H9 (cell line): ENCODE data around the gene SYCE1. TPM values are rescaled to one million over a fixed set of nuclear protein-coding genes. Genes with fewer than 3 reads are reported as not detected.

ENCODE experiments used
- DNase-seq: peaks from one replicate; pipeline ENCODE4 v3.0.0-alpha.2; 2017
- H2AFZ ChIP-seq: one replicate; pipeline ENCODE4 v1.6.1; 2013; ENCODE audit warnings: mild to moderate bottlenecking, low read length, control low read depth, moderate library complexity
- H2AK5ac ChIP-seq: 2 replicates; pipeline ENCODE4 v1.6.1; 2013; ENCODE audit warnings: low read length, control low read depth, mixed read lengths; ENCODE audit not compliant: insufficient read length
- H2BK120ac ChIP-seq: one replicate; pipeline ENCODE4 v1.6.1; 2013; ENCODE audit warnings: low read depth, mild to moderate bottlenecking, low read length, control low read depth, inconsistent platforms; ENCODE audit not compliant: poor library complexity, severe bottlenecking
- H2BK12ac ChIP-seq: 2 replicates; pipeline ENCODE4 v1.6.1; 2013; ENCODE audit warnings: low read length, control low read depth, mixed read lengths, low read depth; ENCODE audit not compliant: insufficient read length
- H2BK15ac ChIP-seq: 2 replicates; pipeline ENCODE4 v1.6.1; 2013; ENCODE audit warnings: low read depth, low read length, control low read depth
- H2BK20ac ChIP-seq: one replicate; pipeline ENCODE4 v1.6.1; 2013; ENCODE audit warnings: low read depth, mild to moderate bottlenecking, low read length, control low read depth, inconsistent platforms; ENCODE audit not compliant: poor library complexity, severe bottlenecking
- H2BK5ac ChIP-seq: 2 replicates; pipeline ENCODE4 v1.6.1; 2013; ENCODE audit warnings: low read length, control low read depth, mixed read lengths; ENCODE audit not compliant: insufficient read length
- H3K14ac ChIP-seq: 2 replicates; pipeline ENCODE4 v1.6.1; 2013; ENCODE audit warnings: low read length, control low read depth; ENCODE audit not compliant: insufficient read depth
- H3K18ac ChIP-seq: 2 replicates; pipeline ENCODE4 v1.6.1; 2013; ENCODE audit warnings: low read depth, mild to moderate bottlenecking, mixed read lengths, low read length, control low read depth; ENCODE audit not compliant: insufficient read length
- H3K23ac ChIP-seq: 2 replicates; pipeline ENCODE4 v1.6.1; 2013; ENCODE audit warnings: low read length, control low read depth, mixed read lengths, low read depth; ENCODE audit not compliant: insufficient read length
- H3K23me2 ChIP-seq: 2 replicates; pipeline ENCODE4 v1.6.1; 2013; ENCODE audit warnings: low read depth, mild to moderate bottlenecking, mixed read lengths, low read length, control low read depth; ENCODE audit not compliant: insufficient read length, poor library complexity, severe bottlenecking
- H3K27ac ChIP-seq: 2 replicates; pipeline ENCODE4 v1.5.1; 2013; ENCODE audit warnings: low read length, control low read depth, mixed read lengths, low read depth; ENCODE audit not compliant: insufficient read length
- H3K27me3 ChIP-seq: 2 replicates; pipeline ENCODE4 v1.6.1; 2013; ENCODE audit warnings: low read length, control low read depth, inconsistent platforms; ENCODE audit not compliant: insufficient read depth
- H3K4ac ChIP-seq: 2 replicates; pipeline ENCODE4 v1.6.1; 2013; ENCODE audit warnings: low read depth, mild to moderate bottlenecking, control low read depth, inconsistent platforms, low read length, moderate library complexity
- H3K4me1 ChIP-seq: 2 replicates; pipeline ENCODE4 v1.6.1; 2013; ENCODE audit warnings: low read length, control low read depth, inconsistent platforms; ENCODE audit not compliant: insufficient read depth
- H3K4me2 ChIP-seq: 2 replicates; pipeline ENCODE4 v1.6.1; 2013; ENCODE audit warnings: low read length, control low read depth, mixed read lengths; ENCODE audit not compliant: insufficient read length, insufficient read depth
- H3K56ac ChIP-seq: 2 replicates; pipeline ENCODE4 v1.6.1; 2013; ENCODE audit warnings: low read depth, mild to moderate bottlenecking, mixed read lengths, low read length, control low read depth; ENCODE audit not compliant: insufficient read length
- H3K79me1 ChIP-seq: 2 replicates; pipeline ENCODE4 v1.6.1; 2013; ENCODE audit warnings: low read depth, mild to moderate bottlenecking, moderate library complexity, low read length, control low read depth, inconsistent platforms; ENCODE audit not compliant: insufficient read depth, poor library complexity, severe bottlenecking
- H3K79me2 ChIP-seq: 2 replicates; pipeline ENCODE4 v1.6.1; 2013; ENCODE audit warnings: low read length, control low read depth, inconsistent platforms; ENCODE audit not compliant: insufficient read depth
- H3K9ac ChIP-seq: 2 replicates; pipeline ENCODE4 v1.6.1; 2013; ENCODE audit warnings: low read length, control low read depth, mixed read lengths; ENCODE audit not compliant: insufficient read length; ENCODE audit errors: extremely low read depth
- H3K9me3 ChIP-seq: one replicate; pipeline ENCODE4 v1.6.1; 2013; ENCODE audit warnings: low read depth, low read length, inconsistent platforms; ENCODE audit not compliant: control insufficient read depth
- H3T11ph ChIP-seq: one replicate; pipeline ENCODE4 v1.6.1; 2013; ENCODE audit warnings: mild to moderate bottlenecking, low read length, control low read depth, inconsistent platforms
- H4K20me1 ChIP-seq: one replicate; pipeline ENCODE4 v1.6.1; 2013; ENCODE audit not compliant: control insufficient read depth, insufficient read length, insufficient read depth
- H4K5ac ChIP-seq: 2 replicates; pipeline ENCODE4 v1.6.1; 2013; ENCODE audit warnings: low read depth, mild to moderate bottlenecking, mixed read lengths, low read length, control low read depth; ENCODE audit not compliant: insufficient read length
- H4K8ac ChIP-seq: replicated peaks from 2 replicates; pipeline ENCODE4 v1.6.1; 2013; ENCODE audit warnings: low read length, control low read depth, mixed read lengths, low read depth; ENCODE audit not compliant: insufficient read length
- H4K91ac ChIP-seq: 2 replicates; pipeline ENCODE4 v1.6.1; 2013; ENCODE audit warnings: low read depth, mild to moderate bottlenecking, moderate library complexity, mixed read lengths, low read length, control low read depth; ENCODE audit not compliant: insufficient read length
- H3K27ac Mint-ChIP-seq, 3 experiments: 2 replicates in 2 of 3; 3 replicates in 1 of 3; pipeline ENCODE4 v1.8.0; 2020 to 2021; ENCODE audit warnings: mixed read lengths in 3 of 3, mild to moderate bottlenecking in 1 of 3, moderate library complexity in 1 of 3
- H3K27me3 Mint-ChIP-seq: 2 replicates; pipeline ENCODE4 v1.8.0; 2021; ENCODE audit warnings: low read depth, mild to moderate bottlenecking, moderate library complexity, mixed read lengths
- H3K36me3 Mint-ChIP-seq, 3 experiments: 2 replicates in 2 of 3; 3 replicates in 1 of 3; pipeline ENCODE4 v1.8.0; 2020 to 2021; ENCODE audit warnings: low read depth in 3 of 3, mixed read lengths in 3 of 3; ENCODE audit not compliant: insufficient read depth in 1 of 3
- H3K4me1 Mint-ChIP-seq, 2 experiments: 2 replicates each; pipeline ENCODE4 v1.8.0; 2020; ENCODE audit warnings: mixed read lengths in 2 of 2
- H3K4me3 Mint-ChIP-seq, 2 experiments: 2 replicates in 1 of 2; 3 replicates in 1 of 2; pipeline ENCODE4 v1.8.0; 2020 to 2021; ENCODE audit warnings: mild to moderate bottlenecking in 2 of 2, mixed read lengths in 2 of 2, moderate library complexity in 1 of 2
- H3K9me3 Mint-ChIP-seq, 2 experiments: 2 replicates in 1 of 2; 3 replicates in 1 of 2; pipeline ENCODE4 v1.8.0; 2020; ENCODE audit warnings: mild to moderate bottlenecking in 2 of 2, mixed read lengths in 2 of 2, moderate library complexity in 1 of 2
- WGBS: extraction: QIAGEN DNeasy Blood & Tissue Kit; methylation state at CpG from one replicate; pipeline ENCODE4 v1.1.7; 2013; ENCODE audit warnings: missing lambda C conversion rate, low lambda C conversion rate, mixed read lengths; ENCODE audit not compliant: insufficient read length; ENCODE audit errors: extremely low coverage; 5-methylcytosine and 5-hydroxymethylcytosine counted together
- total RNA-seq: library from RNA; stranded (reverse); gene quantifications from 2 replicates; pipeline ENCODE4 v1.2.1, GENCODE V29; 2021
- TF ChIP-seq, protein P1 (sequence below): fragments of 200-600 bp; sonication (generic); conservative IDR thresholded peaks from 3 replicates; pipeline ENCODE4 v1.8.0; 2021; ENCODE audit warnings: antibody characterized with exemption, mild to moderate bottlenecking

The SYCE1 gene
- total RNA-seq, 1 experiment from 2014 or later = not detected

DNA sequence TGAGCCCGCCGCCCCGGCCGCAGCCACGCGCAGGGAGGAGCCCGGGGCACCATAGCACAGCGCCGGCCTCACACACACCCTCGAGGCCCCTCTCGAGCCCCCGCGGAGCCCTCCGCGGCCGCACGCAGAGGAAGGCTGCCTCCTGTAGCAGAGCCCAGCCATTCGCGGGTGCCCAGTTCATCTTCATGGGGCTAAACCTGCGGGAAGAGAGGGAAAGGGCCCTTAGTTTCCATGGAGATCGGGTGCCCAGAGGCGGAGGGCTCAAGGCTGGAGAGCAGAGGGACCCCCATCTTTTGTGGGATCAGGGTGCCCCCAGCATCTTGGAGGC is 2.9 kb upstream of the SYCE1 start:
- Histone ChIP-seq H3K14ac (no peak overlapping the region), H2BK15ac (no peak overlapping the region), H2BK120ac (no peak overlapping the region), H3K18ac (no peak overlapping the region), H3T11ph (no peak overlapping the region), H3K23ac (no peak overlapping the region), H4K20me1 (no peaks in the 10 kb centered on the region), H2AFZ (no peak overlapping the region), H3K4me1 (no peaks in the 10 kb centered on the region), H2BK5ac (no peak overlapping the region), H3K9me3 (peaks cover 34% of the 10 kb centered on the region), H3K4me2 (no peak overlapping the region), H4K5ac (no peak overlapping the region), H3K27ac (no peak overlapping the region), H3K9ac (no peak overlapping the region), H3K4ac (no peak overlapping the region), H3K56ac (no peak overlapping the region), H2AK5ac (no peak overlapping the region), H4K8ac (no peak overlapping the region), H3K27me3 (no peaks in the 10 kb centered on the region), H2BK20ac (no peak overlapping the region), H3K79me1 (no peaks in the 10 kb centered on the region), H2BK12ac (no peak overlapping the region), H3K79me2 (no peaks in the 10 kb centered on the region), H3K23me2 (no peaks in the 10 kb centered on the region), H4K91ac (no peak overlapping the region)
- TF ChIP-seq, protein P1, sequence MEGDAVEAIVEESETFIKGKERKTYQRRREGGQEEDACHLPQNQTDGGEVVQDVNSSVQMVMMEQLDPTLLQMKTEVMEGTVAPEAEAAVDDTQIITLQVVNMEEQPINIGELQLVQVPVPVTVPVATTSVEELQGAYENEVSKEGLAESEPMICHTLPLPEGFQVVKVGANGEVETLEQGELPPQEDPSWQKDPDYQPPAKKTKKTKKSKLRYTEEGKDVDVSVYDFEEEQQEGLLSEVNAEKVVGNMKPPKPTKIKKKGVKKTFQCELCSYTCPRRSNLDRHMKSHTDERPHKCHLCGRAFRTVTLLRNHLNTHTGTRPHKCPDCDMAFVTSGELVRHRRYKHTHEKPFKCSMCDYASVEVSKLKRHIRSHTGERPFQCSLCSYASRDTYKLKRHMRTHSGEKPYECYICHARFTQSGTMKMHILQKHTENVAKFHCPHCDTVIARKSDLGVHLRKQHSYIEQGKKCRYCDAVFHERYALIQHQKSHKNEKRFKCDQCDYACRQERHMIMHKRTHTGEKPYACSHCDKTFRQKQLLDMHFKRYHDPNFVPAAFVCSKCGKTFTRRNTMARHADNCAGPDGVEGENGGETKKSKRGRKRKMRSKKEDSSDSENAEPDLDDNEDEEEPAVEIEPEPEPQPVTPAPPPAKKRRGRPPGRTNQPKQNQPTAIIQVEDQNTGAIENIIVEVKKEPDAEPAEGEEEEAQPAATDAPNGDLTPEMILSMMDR = no peak
- WGBS = no CpG with 5 or more reads among the region's 22 CpGs
- Mint-ChIP-seq H3K36me3 (peaks cover 6 to 8% (median 8%) of the 10 kb centered on the region in 3 experiments; a peak in 5 of 7 replicates), H3K27ac (no peak overlapping the region), H3K4me1 (no peaks in the 10 kb centered on the region), H3K27me3 (peaks cover 2% of the 10 kb centered on the region; the same call in 1 of the 2 replicates), H3K9me3 (peaks cover 44 to 54% of the 10 kb centered on the region in 2 experiments), H3K4me3 (no peak overlapping the region)
- DNase-seq = no peak
